Suprapubic skin (tissue), 4 donors: ENCODE results near the gene GRID1. TPM values are rescaled to one million over a fixed set of nuclear protein-coding genes. Genes with fewer than 3 reads are reported as not detected.

ENCODE experiments used
- DNase-seq, 2 donors: peaks; one replicate each; pipeline ENCODE4 v3.0.0-alpha.2; 2019; ENCODE audit warnings: low spot score in 2 of 2
- H3K27ac ChIP-seq: fragments of 200-600 bp; sonication (generic); one replicate; pipeline ENCODE4 v1.5.1; 2019
- H3K27me3 ChIP-seq: fragments of 200-600 bp; sonication (generic); one replicate; pipeline ENCODE4 v1.5.1; 2019
- H3K36me3 ChIP-seq: fragments of 200-600 bp; sonication (generic); one replicate; pipeline ENCODE4 v1.5.1; 2019
- H3K4me1 ChIP-seq: fragments of 200-600 bp; sonication (generic); one replicate; pipeline ENCODE4 v1.5.1; 2019
- H3K4me3 ChIP-seq: fragments of 200-600 bp; sonication (generic); one replicate; pipeline ENCODE4 v1.5.1; 2019; ENCODE audit warnings: mild to moderate bottlenecking
- H3K9me3 ChIP-seq: fragments of 200-600 bp; sonication (generic); one replicate; pipeline ENCODE4 v1.5.1; 2019
- CTCF ChIP-seq, 2 donors: fragments of 200-600 bp in 1 of 2; fragments of 450-650 bp in 1 of 2; sonication (generic) in 1 of 2; IDR thresholded peaks; one replicate each; pipeline ENCODE4 v1.5.1; 2016 to 2019; ENCODE audit warnings: antibody characterized with exemption in 2 of 2, mild to moderate bottlenecking in 1 of 2, moderate library complexity in 1 of 2
- EP300 ChIP-seq: sonication (generic); formaldehyde crosslinking; IDR thresholded peaks from one replicate; pipeline ENCODE4 v1.6.1; 2017; ENCODE audit warnings: antibody characterized with exemption
- POLR2A ChIP-seq, 2 donors: fragments of 450-650 bp; IDR thresholded peaks; one replicate each; pipeline ENCODE4 v1.6.1; 2017; ENCODE audit warnings: antibody characterized with exemption in 2 of 2, mild to moderate bottlenecking in 2 of 2, moderate library complexity in 2 of 2
- POLR2AphosphoS5 ChIP-seq, 3 donors: sonication (generic); formaldehyde crosslinking; IDR thresholded peaks; one replicate each; pipeline ENCODE4 v1.6.1; 2017; ENCODE audit warnings: antibody characterized with exemption in 3 of 3
- WGBS: methylation state at CpG from one replicate; pipeline ENCODE4 v1.1.5; 2018; 5-methylcytosine and 5-hydroxymethylcytosine counted together
- total RNA-seq, 4 donors: library from RNA; depleted of rRNA; stranded (reverse); fragments of >200 nt; gene quantifications; one replicate each; pipeline ENCODE4 v1.1.0, GENCODE V29; 2016

GRID1 gene
- total RNA-seq, 4 donors from 2014 or later = 1.8 to 3.1 (median 2.4) TPM

GRCh38 chr10:86085136-86085535 lies 281.5 kb downstream of the GRID1 start:
- H3K27ac ChIP-seq = no peak overlapping the region
- DNase-seq = peak in 1 of 2 donors; percentile 24
- H3K36me3 ChIP-seq = no peaks in the 10 kb centered on the region
- H3K27me3 ChIP-seq = no peaks in the 10 kb centered on the region
- no peak for TF ChIP-seq POLR2A (IDR thresholded peaks at IDR 0.05)
- TF ChIP-seq POLR2AphosphoS5 (IDR thresholded peaks at IDR 0.05) = no peak
- no peak for TF ChIP-seq CTCF (IDR thresholded peaks at IDR 0.05)
- TF ChIP-seq EP300 = no peak
- H3K9me3 ChIP-seq = no peaks in the 10 kb centered on the region
- no peaks in the 10 kb centered on the region for H3K4me1 ChIP-seq
- no peak overlapping the region for H3K4me3 ChIP-seq
- 78% methylated on average over 8 of the region's 8 CpGs for WGBS

- WGBS = 76% methylated on average over 3 of the region's 3 CpGs
- Histone ChIP-seq H3K27me3 (no peaks in the 10 kb centered on the region), H3K9me3 (no peaks in the 10 kb centered on the region), H3K27ac (no peak overlapping the region), H3K36me3 (no peaks in the 10 kb centered on the region), H3K4me1 (no peaks in the 10 kb centered on the region), H3K4me3 (no peak overlapping the region)
- TF ChIP-seq POLR2A (IDR thresholded peaks at IDR 0.05) (no peak), CTCF (IDR thresholded peaks at IDR 0.05) (no peak), POLR2AphosphoS5 (IDR thresholded peaks at IDR 0.05) (no peak), EP300 (no peak)
- no peak for DNase-seq
Measured at GRCh38 chr10:86084585-86084984, 282.0 kb downstream of the GRID1 start.

- Histone ChIP-seq H3K9me3 (no peaks in the 10 kb centered on the region), H3K27ac (no peak overlapping the region), H3K36me3 (no peaks in the 10 kb centered on the region), H3K4me1 (no peaks in the 10 kb centered on the region), H3K4me3 (no peak overlapping the region), H3K27me3 (peaks cover 4% of the 10 kb centered on the region)
- DNase-seq = peak in 1 of 2 donors; percentile 24
- 92% methylated on average over 8 of the region's 9 CpGs for WGBS
- no peak for TF ChIP-seq CTCF (IDR thresholded peaks at IDR 0.05)
- no peak for TF ChIP-seq EP300
- no peak for TF ChIP-seq POLR2AphosphoS5 (IDR thresholded peaks at IDR 0.05)
- TF ChIP-seq POLR2A (IDR thresholded peaks at IDR 0.05) = no peak
Measured at GRCh38 chr10:86083664-86084175, 282.9 kb downstream of the GRID1 start.

- Histone ChIP-seq H3K27ac (no peak overlapping the region), H3K4me3 (no peak overlapping the region), H3K9me3 (no peaks in the 10 kb centered on the region), H3K36me3 (no peaks in the 10 kb centered on the region), H3K4me1 (no peaks in the 10 kb centered on the region), H3K27me3 (peaks cover 4% of the 10 kb centered on the region)
- 89% methylated on average over 12 of the region's 12 CpGs for WGBS
- no peak for TF ChIP-seq POLR2A (IDR thresholded peaks at IDR 0.05)
- no peak for TF ChIP-seq CTCF (IDR thresholded peaks at IDR 0.05)
- TF ChIP-seq POLR2AphosphoS5 (IDR thresholded peaks at IDR 0.05) = no peak
- TF ChIP-seq EP300 = no peak
- peak in 1 of 2 donors; percentile 22 for DNase-seq
Measured at GRCh38 chr10:86083206-86083605, 283.4 kb downstream of the GRID1 start.

- WGBS = 72% methylated on average over 3 of the region's 3 CpGs
- peak in 1 of 2 donors; percentile 37 for DNase-seq
- TF ChIP-seq CTCF (IDR thresholded peaks at IDR 0.05) (no peak), POLR2A (IDR thresholded peaks at IDR 0.05) (no peak), EP300 (no peak), POLR2AphosphoS5 (IDR thresholded peaks at IDR 0.05) (no peak)
Measured at GRCh38 chr10:86082556-86082955, 284.0 kb downstream of the GRID1 start.

More at GRCh38 chr10:86082556-86082955, 284.0 kb downstream of the GRID1 start:
- Histone ChIP-seq H3K4me1 (no peaks in the 10 kb centered on the region), H3K9me3 (no peaks in the 10 kb centered on the region), H3K4me3 (no peak overlapping the region), H3K27me3 (peaks cover 4% of the 10 kb centered on the region), H3K27ac (no peak overlapping the region), H3K36me3 (no peaks in the 10 kb centered on the region)
